HCT116 (cell line): ENCODE measurements around the gene PLAAT2. TPM values are rescaled to one million over a fixed set of nuclear protein-coding genes. Genes with fewer than 3 reads are reported as not detected.

Experiments used
- ATAC-seq: fragments of 200-7000 bp; cut with Tn5 transposase; 2 replicates; pipeline ENCODE4 v1.9.1; 2020; ENCODE audit warnings: mild to moderate bottlenecking, moderate library complexity
- BruUV-seq: library from RNA; stranded (reverse); fragments of 400-500 nt; replicated peaks from 2 replicates; lab custom pipeline; 2021; lab: Mats Ljungman, UMichigan
- CTCF ChIA-PET: fragments of 300-600 bp; sonication (Branson Sonifier 250); formaldehyde crosslinking; loops from one replicate; lab custom pipeline; 2021; ENCODE audit warnings: antibody characterized with exemption; lab: Charles Lee
- POLR2A ChIA-PET: fragments of 300-600, 350-600 bp; sonication (Branson Sonifier 250); formaldehyde crosslinking; loops from one replicate; lab custom pipeline; 2021; ENCODE audit warnings: antibody characterized with exemption; lab: Charles Lee
- RAD21 ChIA-PET, 2 experiments: fragments of 300-600 bp; sonication (Branson Sonifier 250); formaldehyde crosslinking; loops; one replicate each; lab custom pipeline; 2023; ENCODE audit warnings: low total read pairs in 2 of 2; ENCODE audit not compliant: uncharacterized antibody in 2 of 2, unreplicated experiment in 2 of 2, low non-redundant PET in 1 of 2; lab: Charles Lee
- DNase-seq: peaks from one replicate; pipeline ENCODE4 v3.0.0-alpha.2; 2010; ENCODE audit warnings: low read depth, low spot score
- H2AFZ ChIP-seq: fragments of 200-600 bp; shearing (Covaris generic), sonication (generic); 2 replicates; pipeline ENCODE4 v1.6.1; 2017; ENCODE audit warnings: low read depth, mixed run types, mixed read lengths, antibody characterized with exemption, low read length; ENCODE audit not compliant: poor library complexity, severe bottlenecking
- H3K27ac ChIP-seq: 2 replicates; pipeline ENCODE4 v1.5.1; 2012; ENCODE audit warnings: low read depth, low read length
- H3K27me3 ChIP-seq: fragments of 200-600 bp; sonication (generic); 2 replicates; pipeline ENCODE4 v1.6.1; 2016; ENCODE audit warnings: mixed run types, low read length, mixed read lengths; ENCODE audit not compliant: insufficient read depth
- H3K36me3 ChIP-seq, 2 experiments: fragments of 200-500 bp in 1 of 2; fragments of 200-600 bp in 1 of 2; sonication (Bioruptor generic) in 1 of 2; sonication (generic) in 1 of 2; 2 replicates each; pipeline versions ENCODE4 v1.5.1 to v1.6.1; 2014 to 2016; ENCODE audit warnings: low read length in 2 of 2, inconsistent platforms in 1 of 2, mixed read lengths in 1 of 2, mixed run types in 1 of 2; ENCODE audit not compliant: insufficient read depth in 2 of 2, control insufficient read depth in 1 of 2
- H3K4me1 ChIP-seq, 2 experiments: fragments of 200-600 bp in 1 of 2; sonication (generic) in 1 of 2; 2 replicates each; pipeline versions ENCODE4 v1.5.1 to v1.6.1; 2012 to 2017; ENCODE audit warnings: low read length in 2 of 2, inconsistent platforms in 1 of 2, mild to moderate bottlenecking in 1 of 2, mixed read lengths in 1 of 2, mixed run types in 1 of 2, moderate library complexity in 1 of 2; ENCODE audit not compliant: insufficient read depth in 2 of 2, control insufficient read depth in 1 of 2
- H3K4me2 ChIP-seq: fragments of 200-600 bp; sonication (generic); 2 replicates; pipeline ENCODE4 v1.6.1; 2017; ENCODE audit warnings: mixed run types, low read length, mixed read lengths
- H3K4me3 ChIP-seq, 2 experiments: fragments of 200-600 bp in 1 of 2; sonication (generic) in 1 of 2; replicated peaks in 1 of 2; 2 replicates each; pipeline ENCODE4 v1.5.1; 2011 to 2016; ENCODE audit warnings: low read length in 2 of 2, control low read depth in 1 of 2, low read depth in 1 of 2, mild to moderate bottlenecking in 1 of 2, mixed read lengths in 1 of 2, mixed run types in 1 of 2
- H3K79me2 ChIP-seq: fragments of 200-600 bp; sonication (generic); 2 replicates; pipeline ENCODE4 v1.6.1; 2017; ENCODE audit warnings: mild to moderate bottlenecking, mixed run types, low read length, moderate library complexity, mixed read lengths; ENCODE audit not compliant: insufficient read depth
- H3K9ac ChIP-seq: fragments of 200-600 bp; sonication (generic); 2 replicates; pipeline ENCODE4 v1.6.1; 2016; ENCODE audit warnings: low read length, mixed read lengths
- H3K9me2 ChIP-seq: fragments of 200-600 bp; sonication (generic), shearing (Covaris generic); 2 replicates; pipeline ENCODE4 v1.6.1; 2017; ENCODE audit warnings: mixed run types, mild to moderate bottlenecking, moderate library complexity; ENCODE audit not compliant: insufficient read depth
- H3K9me3 ChIP-seq, 2 experiments: fragments of 200-500 bp in 1 of 2; fragments of 200-600 bp in 1 of 2; sonication (Bioruptor generic) in 1 of 2; sonication (generic) in 1 of 2; 2 replicates each; pipeline ENCODE4 v1.6.1; 2014 to 2017; ENCODE audit warnings: low read length in 2 of 2, mixed read lengths in 2 of 2, inconsistent platforms in 1 of 2, low read depth in 1 of 2, mild to moderate bottlenecking in 1 of 2, mixed run types in 1 of 2, moderate library complexity in 1 of 2; ENCODE audit not compliant: control insufficient read depth in 1 of 2, insufficient read depth in 1 of 2
- H4K20me1 ChIP-seq: fragments of 200-600 bp; sonication (generic), shearing (Covaris generic); 2 replicates; pipeline ENCODE4 v1.6.1; 2017; ENCODE audit warnings: mixed run types, mild to moderate bottlenecking, moderate library complexity; ENCODE audit not compliant: insufficient read depth
- EGR1 ChIP-seq: IDR thresholded peaks from 2 replicates; pipeline ENCODE4 v1.6.1; 2012; ENCODE audit warnings: low read depth
- EZH2 ChIP-seq: fragments of 200-600 bp; sonication (generic); IDR thresholded peaks from 2 replicates; pipeline ENCODE4 v1.6.1; 2017; ENCODE audit warnings: antibody characterized with exemption, mixed run types
- POLR2AphosphoS5 ChIP-seq: IDR thresholded peaks from 2 replicates; pipeline ENCODE4 v1.6.1; 2011; ENCODE audit warnings: mild to moderate bottlenecking, low read depth, low read length, moderate library complexity
- RAD21 ChIP-seq: IDR thresholded peaks from 2 replicates; pipeline ENCODE4 v1.6.1; 2012; ENCODE audit warnings: low read depth, mild to moderate bottlenecking
- SIN3A ChIP-seq: IDR thresholded peaks from 2 replicates; pipeline ENCODE4 v1.6.1; 2012; ENCODE audit warnings: low read depth
- SRF ChIP-seq: IDR thresholded peaks from 2 replicates; pipeline ENCODE4 v1.6.1; 2012; ENCODE audit warnings: low read depth
- TCF7L2 ChIP-seq: IDR thresholded peaks from 2 replicates; pipeline ENCODE4 v1.7.0; 2011; ENCODE audit warnings: borderline replicate concordance, inconsistent platforms; ENCODE audit not compliant: insufficient read depth, insufficient read length; ENCODE audit errors: extremely low read depth
- YY1 ChIP-seq: IDR thresholded peaks from 2 replicates; pipeline ENCODE4 v1.6.1; 2011; ENCODE audit warnings: low read length, low read depth, moderate library complexity, mild to moderate bottlenecking; ENCODE audit not compliant: insufficient replicate concordance; ENCODE audit errors: extremely low read depth
- ZNF274 ChIP-seq: fragments of 200-500 bp; sonication (Bioruptor generic); IDR thresholded peaks from 2 replicates; pipeline ENCODE4 v1.6.1; 2014; ENCODE audit warnings: mild to moderate bottlenecking, low read depth, low read length, inconsistent platforms
- intact Hi-C: fragments of 100-400 bp; cut with micrococcal nuclease; formaldehyde crosslinking; loops from 2 replicates; pipeline ENCODE4 v1.10.0; 2022
- total RNA-seq: library from RNA; stranded (reverse); gene quantifications from one replicate; pipeline ENCODE4 v1.2.1, GENCODE V29; 2021; ENCODE audit not compliant: unreplicated experiment
- TF ChIP-seq, protein P1 (sequence below): IDR thresholded peaks from 2 replicates; pipeline ENCODE4 v1.6.1; 2012
- TF ChIP-seq, protein P2 (sequence below), 3 experiments: fragments of 200-600 bp in 1 of 3; sonication (generic) in 1 of 3; IDR thresholded peaks in 2 of 3; conservative IDR thresholded peaks in 1 of 3; 2 replicates each; pipeline ENCODE4 v1.5.1; 2012 to 2017; ENCODE audit warnings: low read depth in 2 of 3, low read length in 2 of 3, antibody characterized with exemption in 1 of 3, borderline replicate concordance in 1 of 3, control low read depth in 1 of 3, mild to moderate bottlenecking in 1 of 3, mixed read lengths in 1 of 3, mixed run types in 1 of 3, moderate library complexity in 1 of 3; ENCODE audit not compliant: insufficient read depth in 1 of 3
- TF ChIP-seq, protein P3 (sequence below): IDR thresholded peaks from 2 replicates; pipeline ENCODE4 v1.6.1; 2012

Gene PLAAT2
- total RNA-seq, 1 experiment from 2014 or later = not detected

DNA sequence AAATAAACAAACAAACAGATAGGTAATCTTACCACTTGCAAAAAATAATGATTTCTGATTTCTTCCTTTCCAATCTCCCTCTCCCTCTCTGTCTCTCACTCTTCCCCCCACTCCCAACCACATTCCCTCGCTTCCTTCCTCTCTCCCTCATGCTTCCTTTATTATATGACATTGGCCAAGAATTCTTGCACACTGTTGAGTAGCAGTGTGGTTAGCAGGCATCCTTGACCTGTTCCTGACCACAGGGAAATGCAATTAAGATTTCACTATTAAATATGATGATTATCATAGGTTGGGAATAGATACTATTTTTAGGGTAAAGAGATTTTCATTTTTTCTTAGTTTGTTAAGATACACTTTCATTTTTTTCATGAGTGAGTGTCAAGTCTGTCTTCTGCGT lies 41.3 kb downstream of the PLAAT2 start:
- H2AFZ ChIP-seq = no peak overlapping the region
- RAD21 ChIA-PET = no interaction called here
- no peak overlapping the region for H3K27ac ChIP-seq
- ATAC-seq (no peak), DNase-seq (no peak)
- no peaks in the 10 kb centered on the region for H3K36me3 ChIP-seq
- intact Hi-C loops = no loop called here
- no peak overlapping the region for H3K4me2 ChIP-seq
- POLR2A ChIA-PET = no interaction called here
- no peaks in the 10 kb centered on the region for H4K20me1 ChIP-seq
- no peak overlapping the region for H3K9ac ChIP-seq
- CTCF ChIA-PET = no interaction called here
- no peaks in the 10 kb centered on the region for H3K27me3 ChIP-seq
- BruUV-seq = no TSS peak
- H3K9me2 ChIP-seq = no peaks in the 10 kb centered on the region
- TF ChIP-seq, protein P1, sequence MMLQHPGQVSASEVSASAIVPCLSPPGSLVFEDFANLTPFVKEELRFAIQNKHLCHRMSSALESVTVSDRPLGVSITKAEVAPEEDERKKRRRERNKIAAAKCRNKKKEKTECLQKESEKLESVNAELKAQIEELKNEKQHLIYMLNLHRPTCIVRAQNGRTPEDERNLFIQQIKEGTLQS = no peak
- no peak for TF ChIP-seq SRF
- TF ChIP-seq EZH2 = no peak
- TF ChIP-seq, protein P2, sequence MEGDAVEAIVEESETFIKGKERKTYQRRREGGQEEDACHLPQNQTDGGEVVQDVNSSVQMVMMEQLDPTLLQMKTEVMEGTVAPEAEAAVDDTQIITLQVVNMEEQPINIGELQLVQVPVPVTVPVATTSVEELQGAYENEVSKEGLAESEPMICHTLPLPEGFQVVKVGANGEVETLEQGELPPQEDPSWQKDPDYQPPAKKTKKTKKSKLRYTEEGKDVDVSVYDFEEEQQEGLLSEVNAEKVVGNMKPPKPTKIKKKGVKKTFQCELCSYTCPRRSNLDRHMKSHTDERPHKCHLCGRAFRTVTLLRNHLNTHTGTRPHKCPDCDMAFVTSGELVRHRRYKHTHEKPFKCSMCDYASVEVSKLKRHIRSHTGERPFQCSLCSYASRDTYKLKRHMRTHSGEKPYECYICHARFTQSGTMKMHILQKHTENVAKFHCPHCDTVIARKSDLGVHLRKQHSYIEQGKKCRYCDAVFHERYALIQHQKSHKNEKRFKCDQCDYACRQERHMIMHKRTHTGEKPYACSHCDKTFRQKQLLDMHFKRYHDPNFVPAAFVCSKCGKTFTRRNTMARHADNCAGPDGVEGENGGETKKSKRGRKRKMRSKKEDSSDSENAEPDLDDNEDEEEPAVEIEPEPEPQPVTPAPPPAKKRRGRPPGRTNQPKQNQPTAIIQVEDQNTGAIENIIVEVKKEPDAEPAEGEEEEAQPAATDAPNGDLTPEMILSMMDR (IDR thresholded peaks at IDR 0.05 in 2 of 3, conservative IDR thresholded peaks at IDR 0.05 in 1 of 3; ENCODE audit: borderline replicate concordance in 1 of 3, insufficient read depth in 1 of 3, low read depth in 2 of 3, low read length in 2 of 3) = no peak
- TF ChIP-seq SIN3A = no peak
- TF ChIP-seq TCF7L2 = no peak
- no peak for TF ChIP-seq YY1
- no peak for TF ChIP-seq EGR1
- no peak for TF ChIP-seq ZNF274
- TF ChIP-seq RAD21 = no peak
- TF ChIP-seq, protein P3, sequence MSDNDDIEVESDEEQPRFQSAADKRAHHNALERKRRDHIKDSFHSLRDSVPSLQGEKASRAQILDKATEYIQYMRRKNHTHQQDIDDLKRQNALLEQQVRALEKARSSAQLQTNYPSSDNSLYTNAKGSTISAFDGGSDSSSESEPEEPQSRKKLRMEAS = no peak
- no peak for TF ChIP-seq POLR2AphosphoS5
- no peak overlapping the region for H3K4me3 ChIP-seq
- no peaks in the 10 kb centered on the region for H3K4me1 ChIP-seq
- H3K79me2 ChIP-seq = no peaks in the 10 kb centered on the region
- H3K9me3 ChIP-seq = no peaks in the 10 kb centered on the region
